ENCODE results near the gene HSP90AB1. TPM values are rescaled to one million over a fixed set of nuclear protein-coding genes. Genes with fewer than 3 reads are reported as not detected.

Gene HSP90AB1
- total RNA-seq, 2 experiments from 2014 or later = 1,951 to 2,044 TPM

DNA sequence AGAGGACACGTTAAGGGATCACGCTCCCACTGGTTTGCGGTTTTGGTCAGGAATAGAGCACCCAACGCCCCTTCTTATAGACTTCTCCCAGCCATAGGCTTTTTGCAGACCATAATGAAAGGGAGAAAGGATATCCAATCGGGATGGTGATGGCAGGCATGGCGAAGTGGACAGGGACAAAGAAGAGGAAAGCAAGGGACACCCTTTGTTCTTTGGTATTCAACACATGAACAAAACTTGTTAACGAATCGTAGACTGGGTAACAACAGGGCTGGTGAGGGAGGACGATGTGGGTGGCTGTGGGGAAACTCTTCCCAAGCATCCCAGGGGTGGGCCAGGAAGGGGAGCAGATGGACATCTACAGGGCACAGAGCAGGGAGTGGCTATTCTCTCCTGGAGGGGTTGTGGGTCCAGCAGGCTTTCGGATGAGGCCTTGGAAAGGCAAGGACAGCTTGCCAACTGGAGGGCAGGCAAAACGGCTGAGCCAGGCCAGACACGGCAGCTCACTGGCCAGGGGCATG is 1.4 kb upstream of the HSP90AB1 start:
- no peaks in the 10 kb centered on the region for H3K9me3 Mint-ChIP-seq
- H3K27ac Mint-ChIP-seq = peak overlapping the region; percentile 97
- CTCF ChIA-PET = interaction anchor here (0.6 to 8.0 kb wide), 8 partner anchors 8 to 204 kb away, joined by 3 to 66 read pairs (median 4); partner anchors contain the start of gene SLC35B2
- DNase-seq = no peak
- intact Hi-C loops (cut with micrococcal nuclease) = no loop called here
- peaks cover 34% of the 10 kb centered on the region for H3K4me1 Mint-ChIP-seq (ENCODE audit: low read depth)
- H3K27me3 Mint-ChIP-seq (ENCODE audit: low read depth) = peaks cover 4% of the 10 kb centered on the region
- peaks cover 36% of the 10 kb centered on the region for H3K36me3 Mint-ChIP-seq (ENCODE audit: low read depth)
- H3K4me3 Mint-ChIP-seq = peak overlapping the region; percentile 95

DNA sequence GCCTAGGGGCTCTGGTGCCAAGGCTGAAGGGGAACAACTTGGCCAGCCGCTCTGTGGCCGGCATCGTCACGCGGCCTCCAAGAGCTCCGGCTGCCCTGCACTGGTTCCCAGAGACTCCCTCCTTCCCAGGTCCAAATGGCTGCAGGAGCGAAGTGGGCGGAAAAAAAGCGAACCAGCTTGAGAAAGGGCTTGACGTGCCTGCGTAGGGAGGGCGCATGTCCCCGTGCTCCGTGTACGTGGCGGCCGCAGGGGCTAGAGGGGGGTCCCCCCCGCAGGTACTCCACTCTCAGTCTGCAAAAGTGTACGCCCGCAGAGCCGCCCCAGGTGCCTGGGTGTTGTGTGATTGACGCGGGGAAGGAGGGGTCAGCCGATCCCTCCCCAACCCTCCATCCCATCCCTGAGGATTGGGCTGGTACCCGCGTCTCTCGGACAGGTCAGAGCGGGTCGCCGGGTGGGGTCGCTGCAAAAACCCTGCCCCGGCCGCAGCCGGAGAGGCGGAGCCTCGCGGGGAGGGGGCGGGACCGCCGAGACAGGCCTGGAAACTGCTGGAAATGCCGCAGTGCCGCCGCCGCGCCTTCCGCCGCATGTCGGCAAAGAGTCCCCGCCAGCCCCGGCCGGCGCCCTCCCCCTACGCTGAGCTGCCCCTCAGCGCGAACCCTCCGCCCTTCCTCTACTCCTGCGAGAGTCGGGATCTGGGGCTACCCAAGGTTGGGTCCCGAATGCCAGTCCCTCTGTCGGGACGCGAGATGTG is 814 bp upstream of the HSP90AB1 start:
- peak overlapping the region; percentile 97 for H3K27ac Mint-ChIP-seq
- H3K27me3 Mint-ChIP-seq (ENCODE audit: low read depth) = peaks cover 4% of the 10 kb centered on the region
- DNase-seq = peak; percentile 82
- CTCF ChIA-PET = interaction anchor here (0.6 to 8.0 kb wide), 11 partner anchors 9 to 204 kb away, joined by 3 to 66 read pairs (median 4); partner anchors contain the start of gene SLC35B2
- peaks cover 40% of the 10 kb centered on the region for H3K4me1 Mint-ChIP-seq (ENCODE audit: low read depth)
- H3K9me3 Mint-ChIP-seq = no peaks in the 10 kb centered on the region
- H3K4me3 Mint-ChIP-seq = peak overlapping the region; percentile 95
- peaks cover 43% of the 10 kb centered on the region for H3K36me3 Mint-ChIP-seq (ENCODE audit: low read depth)
- intact Hi-C loops (cut with micrococcal nuclease) = loop anchor here (1.0 kb wide), 5 partner anchors 9 to 617 kb away; partner anchors contain the start of genes GTPBP2 and NFKBIE

DNA sequence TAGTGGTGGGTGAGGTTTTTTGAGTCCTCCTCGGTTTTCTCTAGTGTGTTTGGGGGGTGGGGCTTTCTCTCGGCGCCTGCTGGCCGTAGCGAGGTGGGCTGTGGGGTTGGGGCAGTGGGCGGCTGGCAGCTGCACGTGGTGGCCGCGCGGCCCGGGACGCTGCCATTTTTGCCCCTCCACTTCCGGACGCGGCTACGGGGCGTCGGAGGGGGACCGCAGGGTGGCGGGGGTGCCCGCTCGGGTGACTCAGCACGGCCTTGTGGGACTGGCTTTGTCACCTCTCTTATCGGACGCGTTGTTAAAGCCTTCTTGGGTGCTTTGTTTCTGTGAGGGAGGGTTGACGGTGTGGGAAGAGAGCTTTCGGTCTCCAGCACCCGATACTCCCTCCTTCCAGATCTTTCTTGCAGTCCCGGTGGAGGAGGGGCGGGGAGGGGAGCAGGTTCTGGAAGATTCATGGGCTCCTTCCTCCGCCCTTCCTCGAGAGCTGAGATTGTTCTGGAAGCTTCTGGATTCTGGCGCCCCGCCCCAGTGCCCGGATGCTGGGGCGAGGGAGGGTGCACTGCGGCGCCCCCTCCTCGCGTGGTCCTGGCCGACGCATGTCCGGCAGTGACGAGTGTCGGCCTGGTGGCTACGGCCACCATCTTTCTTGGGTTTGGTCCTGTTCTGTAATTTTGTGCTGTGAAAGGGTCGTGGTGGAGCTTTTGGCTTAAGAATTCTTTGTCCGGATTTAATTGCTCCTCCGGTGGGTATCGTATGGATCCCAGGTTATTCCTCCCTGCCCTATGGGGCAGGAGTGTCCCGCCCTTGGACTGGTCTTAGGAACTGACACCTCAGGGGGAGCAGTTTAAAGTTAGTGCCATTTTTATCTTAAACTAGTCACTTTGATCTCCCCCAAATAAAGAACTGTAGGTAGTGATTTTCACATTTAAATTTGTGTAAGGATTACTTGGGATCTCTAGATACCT is 719 bp downstream of the HSP90AB1 start:
- CTCF ChIA-PET = interaction anchor here (1.3 to 8.0 kb wide), 6 partner anchors 8 to 75 kb away, joined by 3 to 66 read pairs (median 6); partner anchors contain the start of gene SLC35B2

DNA sequence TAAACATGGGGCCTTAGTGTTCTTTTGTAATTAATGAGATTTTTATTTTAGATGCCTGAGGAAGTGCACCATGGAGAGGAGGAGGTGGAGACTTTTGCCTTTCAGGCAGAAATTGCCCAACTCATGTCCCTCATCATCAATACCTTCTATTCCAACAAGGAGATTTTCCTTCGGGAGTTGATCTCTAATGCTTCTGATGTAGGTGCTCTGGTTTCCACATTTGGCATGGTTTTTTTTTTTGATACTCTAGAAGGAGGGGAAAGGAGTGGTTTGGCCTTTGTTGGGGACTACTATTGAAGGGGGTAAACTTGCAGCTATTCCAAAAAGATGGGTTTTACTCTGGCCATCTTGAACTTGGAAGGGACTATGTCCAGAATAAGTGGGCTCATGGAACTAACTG is 1.7 kb downstream of the HSP90AB1 start:
- Mint-ChIP-seq H3K9me3 (no peaks in the 10 kb centered on the region), H3K4me1 (ENCODE audit: low read depth) (peaks cover 61% of the 10 kb centered on the region), H3K36me3 (ENCODE audit: low read depth) (peaks cover 67% of the 10 kb centered on the region), H3K27me3 (ENCODE audit: low read depth) (peaks cover 4% of the 10 kb centered on the region), H3K4me3 (peak overlapping the region; percentile 95), H3K27ac (peak overlapping the region; percentile 97)
- no peak for DNase-seq
- CTCF ChIA-PET = interaction anchor here (0.5 to 8.0 kb wide), 3 partner anchors 7 to 81 kb away, joined by 3 to 66 read pairs (median 6); partner anchors contain the start of gene SLC35B2
- intact Hi-C loops (cut with micrococcal nuclease) = no loop called here

More for the DNA sequence above, 719 bp downstream of the HSP90AB1 start:
- Mint-ChIP-seq H3K4me3 (peak overlapping the region; percentile 95), H3K27ac (peak overlapping the region; percentile 97), H3K36me3 (ENCODE audit: low read depth) (peaks cover 57% of the 10 kb centered on the region), H3K27me3 (ENCODE audit: low read depth) (peaks cover 4% of the 10 kb centered on the region), H3K9me3 (no peaks in the 10 kb centered on the region), H3K4me1 (ENCODE audit: low read depth) (peaks cover 52% of the 10 kb centered on the region)
- peak; percentile 92 for DNase-seq
- intact Hi-C loops (cut with micrococcal nuclease) = loop anchor here (1.0 kb wide), 3 partner anchors 9 to 66 kb away; partner anchors contain the start of genes AARS2 and SLC29A1

DNA sequence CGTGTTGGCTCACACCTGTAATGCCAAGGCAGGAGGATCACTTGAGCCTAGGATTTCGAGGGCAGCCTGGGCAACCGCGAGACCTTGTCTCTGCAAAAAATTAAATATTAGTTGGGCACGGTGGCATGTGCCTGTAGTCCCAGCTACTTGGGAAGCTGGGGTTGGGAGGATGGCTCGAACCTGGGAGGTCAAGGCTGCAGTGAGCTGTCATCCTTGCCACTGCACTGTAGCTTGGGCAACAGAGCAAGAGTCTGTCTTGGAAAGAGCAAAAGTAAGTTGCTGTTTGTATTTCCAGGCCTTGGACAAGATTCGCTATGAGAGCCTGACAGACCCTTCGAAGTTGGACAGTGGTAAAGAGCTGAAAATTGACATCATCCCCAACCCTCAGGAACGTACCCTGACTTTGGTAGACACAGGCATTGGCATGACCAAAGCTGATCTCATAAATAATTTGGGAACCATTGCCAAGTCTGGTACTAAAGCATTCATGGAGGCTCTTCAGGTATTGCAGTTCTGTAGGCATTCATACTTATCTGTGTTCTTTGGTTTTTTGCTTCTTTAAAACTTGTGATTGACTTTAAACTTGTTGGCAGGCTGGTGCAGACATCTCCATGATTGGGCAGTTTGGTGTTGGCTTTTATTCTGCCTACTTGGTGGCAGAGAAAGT is 2.3 kb downstream of the HSP90AB1 start:
- CTCF ChIA-PET = interaction anchor here (8.0 kb wide), 1 partner anchor 6 kb away, joined by 66 read pairs; the partner anchor contains the start of gene SLC35B2
- peaks cover 4% of the 10 kb centered on the region for H3K27me3 Mint-ChIP-seq (ENCODE audit: low read depth)
- H3K36me3 Mint-ChIP-seq (ENCODE audit: low read depth) = peaks cover 68% of the 10 kb centered on the region
- intact Hi-C loops (cut with micrococcal nuclease) = no loop called here
- peak overlapping the region; percentile 95 for H3K4me3 Mint-ChIP-seq
- H3K4me1 Mint-ChIP-seq (ENCODE audit: low read depth) = peaks cover 65% of the 10 kb centered on the region
- H3K27ac Mint-ChIP-seq = peak overlapping the region; percentile 97
- no peaks in the 10 kb centered on the region for H3K9me3 Mint-ChIP-seq
- DNase-seq = no peak

DNA sequence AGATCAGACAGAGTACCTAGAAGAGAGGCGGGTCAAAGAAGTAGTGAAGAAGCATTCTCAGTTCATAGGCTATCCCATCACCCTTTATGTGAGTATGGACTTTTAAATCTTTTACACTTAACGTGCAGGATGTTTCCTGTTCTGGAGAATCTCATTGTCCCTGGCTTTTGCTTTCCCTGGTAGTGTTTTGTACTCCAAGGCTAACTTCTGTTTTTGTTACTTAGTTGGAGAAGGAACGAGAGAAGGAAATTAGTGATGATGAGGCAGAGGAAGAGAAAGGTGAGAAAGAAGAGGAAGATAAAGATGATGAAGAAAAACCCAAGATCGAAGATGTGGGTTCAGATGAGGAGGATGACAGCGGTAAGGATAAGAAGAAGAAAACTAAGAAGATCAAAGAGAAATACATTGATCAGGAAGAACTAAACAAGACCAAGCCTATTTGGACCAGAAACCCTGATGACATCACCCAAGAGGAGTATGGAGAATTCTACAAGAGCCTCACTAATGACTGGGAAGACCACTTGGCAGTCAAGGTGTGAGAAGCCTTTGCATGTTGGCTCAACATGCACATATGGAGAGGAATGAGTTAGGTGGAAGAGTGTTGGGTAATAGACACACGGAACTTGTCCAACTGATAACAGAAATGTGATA is 3.3 kb downstream of the HSP90AB1 start:
- intact Hi-C loops (cut with micrococcal nuclease) = no loop called here
- H3K36me3 Mint-ChIP-seq (ENCODE audit: low read depth) = peaks cover 71% of the 10 kb centered on the region
- peaks cover 4% of the 10 kb centered on the region for H3K27me3 Mint-ChIP-seq (ENCODE audit: low read depth)
- H3K9me3 Mint-ChIP-seq = no peaks in the 10 kb centered on the region
- no peak for DNase-seq
- peak overlapping the region; percentile 97 for H3K27ac Mint-ChIP-seq
- CTCF ChIA-PET = interaction anchor here (0.7 kb wide), 1 partner anchor 11 kb away, joined by 3 read pairs; no protein-coding TSS in a partner anchor
- peak overlapping the region; percentile 95 for H3K4me3 Mint-ChIP-seq
- peaks cover 69% of the 10 kb centered on the region for H3K4me1 Mint-ChIP-seq (ENCODE audit: low read depth)

DNA sequence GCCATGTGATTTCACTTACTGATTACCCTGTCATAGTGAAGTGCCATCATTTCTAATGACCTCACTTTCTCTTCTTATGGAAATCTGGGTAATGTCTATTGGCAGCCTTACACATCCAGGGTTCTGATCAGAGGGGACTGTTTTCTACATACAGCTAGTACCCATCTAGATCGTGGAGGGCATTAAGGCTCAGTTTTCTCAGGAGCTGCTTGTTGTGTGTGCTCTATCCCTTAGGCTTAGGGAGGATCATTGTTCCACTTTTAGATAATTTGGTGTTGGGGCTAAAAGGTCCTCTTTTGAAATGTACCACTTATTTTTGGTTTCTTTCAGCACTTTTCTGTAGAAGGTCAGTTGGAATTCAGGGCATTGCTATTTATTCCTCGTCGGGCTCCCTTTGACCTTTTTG is 3.8 kb downstream of the HSP90AB1 start:
- Mint-ChIP-seq H3K9me3 (no peaks in the 10 kb centered on the region), H3K27me3 (ENCODE audit: low read depth) (peaks cover 4% of the 10 kb centered on the region), H3K27ac (peak overlapping the region; percentile 97), H3K4me1 (ENCODE audit: low read depth) (peaks cover 69% of the 10 kb centered on the region), H3K4me3 (peak overlapping the region; percentile 16), H3K36me3 (ENCODE audit: low read depth) (peaks cover 71% of the 10 kb centered on the region)
- CTCF ChIA-PET = interaction anchor here (0.6 to 0.7 kb wide), 3 partner anchors 12 to 157 kb away, joined by 3 read pairs; no protein-coding TSS in a partner anchor
- intact Hi-C loops (cut with micrococcal nuclease) = no loop called here
- no peak for DNase-seq

DNA sequence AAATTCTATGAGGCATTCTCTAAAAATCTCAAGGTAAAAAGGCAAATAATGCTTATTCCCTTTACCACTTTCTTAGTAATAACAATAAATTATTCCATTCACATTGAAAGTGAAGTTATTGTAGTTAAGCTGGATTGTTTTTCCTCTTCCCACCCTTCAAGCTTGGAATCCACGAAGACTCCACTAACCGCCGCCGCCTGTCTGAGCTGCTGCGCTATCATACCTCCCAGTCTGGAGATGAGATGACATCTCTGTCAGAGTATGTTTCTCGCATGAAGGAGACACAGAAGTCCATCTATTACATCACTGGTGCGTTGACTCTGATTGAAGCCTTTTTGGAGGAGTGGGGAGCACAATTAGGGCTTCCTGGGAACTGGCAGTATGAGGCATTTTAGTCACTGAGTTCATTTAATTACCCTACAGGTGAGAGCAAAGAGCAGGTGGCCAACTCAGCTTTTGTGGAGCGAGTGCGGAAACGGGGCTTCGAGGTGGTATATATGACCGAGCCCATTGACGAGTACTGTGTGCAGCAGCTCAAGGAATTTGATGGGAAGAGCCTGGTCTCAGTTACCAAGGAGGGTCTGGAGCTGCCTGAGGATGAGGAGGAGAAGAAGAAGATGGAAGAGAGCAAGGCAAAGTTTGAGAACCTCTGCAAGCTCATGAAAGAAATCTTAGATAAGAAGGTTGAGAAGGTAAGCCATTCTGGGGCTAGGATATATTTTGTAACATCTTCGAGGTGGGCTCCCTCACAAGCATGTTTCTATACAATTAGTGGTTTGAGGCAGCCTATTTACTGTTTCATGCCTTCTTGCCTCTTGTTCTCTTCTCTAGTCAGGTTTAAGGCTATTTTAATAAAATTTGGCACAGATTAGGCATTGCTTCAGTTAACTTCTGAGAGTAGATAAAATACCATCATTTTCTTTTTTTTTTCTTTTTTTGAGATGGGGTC is 4.9 kb downstream of the HSP90AB1 start:
- CTCF ChIA-PET = interaction anchor here (0.7 to 0.9 kb wide), 2 partner anchors 27 to 29 kb away, joined by 3 read pairs; partner anchors contain the start of gene SLC29A1
- H3K4me3 Mint-ChIP-seq = peak overlapping the region; percentile 10
- no peaks in the 10 kb centered on the region for H3K9me3 Mint-ChIP-seq
- peak overlapping the region; percentile 97 for H3K27ac Mint-ChIP-seq
- intact Hi-C loops (cut with micrococcal nuclease) = no loop called here
- peaks cover 69% of the 10 kb centered on the region for H3K36me3 Mint-ChIP-seq (ENCODE audit: low read depth)
- no peak for DNase-seq
- H3K27me3 Mint-ChIP-seq (ENCODE audit: low read depth) = peaks cover 2% of the 10 kb centered on the region
- peaks cover 76% of the 10 kb centered on the region for H3K4me1 Mint-ChIP-seq (ENCODE audit: low read depth)

DNA sequence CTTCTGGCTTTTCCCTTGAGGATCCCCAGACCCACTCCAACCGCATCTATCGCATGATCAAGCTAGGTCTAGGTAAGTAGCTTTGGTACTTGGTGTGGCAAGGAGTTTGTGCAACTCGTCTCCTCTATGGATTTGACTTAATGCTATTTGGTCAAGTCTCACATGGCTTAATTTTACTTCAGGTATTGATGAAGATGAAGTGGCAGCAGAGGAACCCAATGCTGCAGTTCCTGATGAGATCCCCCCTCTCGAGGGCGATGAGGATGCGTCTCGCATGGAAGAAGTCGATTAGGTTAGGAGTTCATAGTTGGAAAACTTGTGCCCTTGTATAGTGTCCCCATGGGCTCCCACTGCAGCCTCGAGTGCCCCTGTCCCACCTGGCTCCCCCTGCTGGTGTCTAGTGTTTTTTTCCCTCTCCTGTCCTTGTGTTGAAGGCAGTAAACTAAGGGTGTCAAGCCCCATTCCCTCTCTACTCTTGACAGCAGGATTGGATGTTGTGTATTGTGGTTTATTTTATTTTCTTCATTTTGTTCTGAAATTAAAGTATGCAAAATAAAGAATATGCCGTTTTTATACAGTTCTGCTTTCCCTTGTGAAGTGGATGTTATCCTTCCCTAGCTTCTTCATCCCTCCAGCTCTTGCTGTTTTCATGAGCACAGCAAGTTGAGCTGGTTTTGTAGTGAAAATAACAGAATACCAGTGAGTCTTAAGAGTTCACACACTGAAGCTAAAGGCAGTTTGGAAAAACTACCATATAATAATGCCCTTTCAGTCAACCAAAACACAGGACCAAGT is 6.6 kb downstream of the HSP90AB1 start:
- Mint-ChIP-seq H3K4me1 (ENCODE audit: low read depth) (peaks cover 82% of the 10 kb centered on the region), H3K36me3 (ENCODE audit: low read depth) (peaks cover 54% of the 10 kb centered on the region), H3K27ac (peak overlapping the region; percentile 62), H3K9me3 (no peaks in the 10 kb centered on the region), H3K4me3 (no peak overlapping the region), H3K27me3 (ENCODE audit: low read depth) (no peaks in the 10 kb centered on the region)
- CTCF ChIA-PET = interaction anchor here (1.0 to 6.0 kb wide), 4 partner anchors 8 to 80 kb away, joined by 3 to 66 read pairs (median 4); partner anchors contain the start of gene HSP90AB1
- DNase-seq = peak; percentile 77
- intact Hi-C loops (cut with micrococcal nuclease) = no loop called here
